Measurements from ENCODE around the gene ADCK2.
"Not testable (repeated sequence)": the region's sequence is repeated elsewhere in the genome, so short reads cannot be mapped to it uniquely, and the experiment has no call there.

GRCh38 chr7:140669862-140670261 is 2.9 kb upstream of the ADCK2 start:
- TF ChIP-seq CTCF (IDR thresholded peaks at IDR 0.05; ENCODE audit: insufficient read depth, low read depth, low read length); EZH2 (IDR thresholded peaks at IDR 0.05; ENCODE audit: insufficient read depth, low read length): not testable (repeated sequence)
